ENCODE data around the gene SYNM. TPM values are rescaled to one million over a fixed set of nuclear protein-coding genes. Genes with fewer than 3 reads are reported as not detected.

SYNM gene
- total and polyA plus RNA-seq, 2 of the 8 experiments (the other 6 are each of a cell fraction or from before 2014, with no cell fraction given): 0.89 to 2.0 TPM

DNA sequence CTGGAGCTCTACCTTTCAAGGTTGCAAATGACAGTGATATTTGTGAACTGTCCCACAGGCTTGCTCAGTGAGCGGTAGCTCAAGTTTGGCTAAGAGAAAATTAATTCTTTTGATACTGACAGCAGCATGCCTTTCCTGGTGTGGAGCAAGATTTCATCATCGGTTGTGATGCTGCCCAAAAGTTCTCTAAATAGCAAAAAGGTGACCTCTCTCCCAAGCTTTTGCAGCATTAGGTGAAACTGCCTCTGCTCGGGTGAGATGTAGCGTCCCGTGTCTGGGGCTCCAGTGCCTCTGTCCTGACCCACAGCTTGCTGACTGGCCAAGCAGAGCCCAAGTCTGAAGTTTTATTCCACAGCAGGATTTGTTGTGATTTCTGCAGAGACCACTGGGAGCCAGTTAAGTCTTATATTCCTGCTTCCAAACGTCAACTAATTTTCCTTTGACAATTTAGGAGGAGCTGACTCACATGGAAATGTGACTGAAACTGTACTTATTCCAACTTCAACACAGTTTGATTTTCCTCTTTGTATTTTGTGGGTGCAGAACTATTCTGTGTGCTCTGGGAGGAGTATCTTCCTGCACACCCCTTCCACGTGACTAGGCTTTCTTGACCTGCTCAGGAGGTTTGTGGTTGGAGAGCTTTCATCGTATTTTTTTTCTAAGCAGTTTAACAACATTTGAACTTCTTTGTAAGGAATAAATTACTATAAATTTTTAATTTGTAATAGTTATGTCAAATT, 5.9 kb downstream of the SYNM start:
- H3K23me2 ChIP-seq (ENCODE audit: low read depth, low read length): peaks cover 4% of the 10 kb centered on the region; the same call in 1 of the 2 replicates
- H3K4me1 ChIP-seq (replicated peaks in 1 of 4; ENCODE audit: control insufficient read depth in 3 of 4, insufficient read depth in 4 of 4, low read length in 3 of 4): peaks cover 0 to 2% (median 0%) of the 10 kb centered on the region in 4 experiments; a peak in 1 of 7 replicates
- no peak overlapping the region for H2AFZ ChIP-seq (ENCODE audit: low read length)
- no peak overlapping the region for H4K91ac ChIP-seq (replicated peaks; ENCODE audit: insufficient read length, low read length)
- H3K4me3 ChIP-seq (ENCODE audit: extremely low read depth in 1 of 4, insufficient read depth in 2 of 4, low read depth in 3 of 4, low read length in 4 of 4): no peak overlapping the region
- H2BK20ac ChIP-seq (ENCODE audit: low read length): no peak overlapping the region
- no peak overlapping the region for H4K5ac ChIP-seq (ENCODE audit: insufficient read length, low read depth, low read length)
- H3K14ac ChIP-seq (ENCODE audit: insufficient read length): no peak overlapping the region
- no peak overlapping the region for H2BK12ac ChIP-seq (ENCODE audit: low read depth, low read length)
- peaks cover 15 to 20% (median 19%) of the 10 kb centered on the region in 4 experiments for H3K27me3 ChIP-seq (replicated peaks in 1 of 4; ENCODE audit: control insufficient read depth in 3 of 4, extremely low read depth in 1 of 4, insufficient read depth in 3 of 4, low read length in 3 of 4)
- H4K8ac ChIP-seq (ENCODE audit: extremely low read depth, insufficient read depth, low read length): no peak overlapping the region; the same call in 1 of the 2 replicates
- H2BK5ac ChIP-seq (ENCODE audit: low read depth, low read length): no peak overlapping the region
- 90% methylated on average over 8 of the region's 8 CpGs; no CpG with 5 or more reads in 1 of the 2 experiments for WGBS, 2 experiments (ENCODE audit: extremely low coverage in 1 of 2, insufficient coverage in 1 of 2, insufficient read length in 1 of 2, insufficient replicate concordance in 2 of 2, low coverage in 1 of 2, low lambda C conversion rate in 2 of 2, missing lambda C conversion rate in 1 of 2)
- H3K4ac ChIP-seq (replicated peaks; ENCODE audit: insufficient read length, low read depth, low read length): no peak overlapping the region
- no peak overlapping the region for H3K4me2 ChIP-seq (ENCODE audit: insufficient read depth in 1 of 2, low read depth in 2 of 2, low read length in 2 of 2)
- no peak overlapping the region for H2BK15ac ChIP-seq (ENCODE audit: low read length)
- H3K23ac ChIP-seq (ENCODE audit: insufficient read length): no peak overlapping the region
- H3K18ac ChIP-seq (ENCODE audit: extremely low read depth, low read length): no peak overlapping the region
- POLR2A ChIA-PET (ENCODE audit: partially characterized antibody): no interaction called here
- no peaks in the 10 kb centered on the region for H3K79me2 ChIP-seq (ENCODE audit: control insufficient read depth in 1 of 2, insufficient read depth in 2 of 2, low read length in 2 of 2)
- H3K56ac ChIP-seq (replicated peaks; ENCODE audit: insufficient read length, low read depth, low read length): no peak overlapping the region
- peaks cover 0 to 8% of the 10 kb centered on the region in 2 experiments for H4K20me1 ChIP-seq (replicated peaks in 1 of 2; ENCODE audit: control insufficient read depth in 1 of 2, insufficient read depth in 2 of 2, low read length in 2 of 2)
- no peak overlapping the region for H3K27ac ChIP-seq (ENCODE audit: low read depth, low read length)
- no peaks in the 10 kb centered on the region for H3K9me3 ChIP-seq (ENCODE audit: insufficient read depth in 2 of 2, low read depth in 1 of 2, low read length in 1 of 2)
- DNase-seq (ENCODE audit: low read depth in 1 of 2, low spot score in 2 of 2) (no peak), FAIRE-seq (no peak)
- H3K9ac ChIP-seq (replicated peaks in 1 of 4; ENCODE audit: extremely low read depth in 1 of 4, low read depth in 3 of 4, low read length in 3 of 4): no peak overlapping the region
- H2BK120ac ChIP-seq (replicated peaks; ENCODE audit: low read depth, low read length): no peak overlapping the region
- CTCF ChIA-PET (ENCODE audit: partially characterized antibody): interaction anchor here (0.7 to 2.9 kb wide), 12 partner anchors 8 to 103 kb away, joined by 3 to 19 read pairs (median 3); no protein-coding TSS in a partner anchor
- no peaks in the 10 kb centered on the region for H3K36me3 ChIP-seq (ENCODE audit: control insufficient read depth in 2 of 4, insufficient read depth in 4 of 4, low read length in 3 of 4)
- H3K79me1 ChIP-seq (ENCODE audit: low read depth, low read length): no peaks in the 10 kb centered on the region
- H2AK5ac ChIP-seq (ENCODE audit: low read depth, low read length): no peak overlapping the region
- TF ChIP-seq RBBP5 (IDR thresholded peaks at IDR 0.05; ENCODE audit: borderline replicate concordance, low read depth, low read length): no peak
- TF ChIP-seq, protein P1, sequence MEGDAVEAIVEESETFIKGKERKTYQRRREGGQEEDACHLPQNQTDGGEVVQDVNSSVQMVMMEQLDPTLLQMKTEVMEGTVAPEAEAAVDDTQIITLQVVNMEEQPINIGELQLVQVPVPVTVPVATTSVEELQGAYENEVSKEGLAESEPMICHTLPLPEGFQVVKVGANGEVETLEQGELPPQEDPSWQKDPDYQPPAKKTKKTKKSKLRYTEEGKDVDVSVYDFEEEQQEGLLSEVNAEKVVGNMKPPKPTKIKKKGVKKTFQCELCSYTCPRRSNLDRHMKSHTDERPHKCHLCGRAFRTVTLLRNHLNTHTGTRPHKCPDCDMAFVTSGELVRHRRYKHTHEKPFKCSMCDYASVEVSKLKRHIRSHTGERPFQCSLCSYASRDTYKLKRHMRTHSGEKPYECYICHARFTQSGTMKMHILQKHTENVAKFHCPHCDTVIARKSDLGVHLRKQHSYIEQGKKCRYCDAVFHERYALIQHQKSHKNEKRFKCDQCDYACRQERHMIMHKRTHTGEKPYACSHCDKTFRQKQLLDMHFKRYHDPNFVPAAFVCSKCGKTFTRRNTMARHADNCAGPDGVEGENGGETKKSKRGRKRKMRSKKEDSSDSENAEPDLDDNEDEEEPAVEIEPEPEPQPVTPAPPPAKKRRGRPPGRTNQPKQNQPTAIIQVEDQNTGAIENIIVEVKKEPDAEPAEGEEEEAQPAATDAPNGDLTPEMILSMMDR (IDR thresholded peaks at IDR 0.05; ENCODE audit: control extremely low read depth in 1 of 3, insufficient read depth in 1 of 3, low read depth in 1 of 3, low read length in 3 of 3): no peak
- TF ChIP-seq CEBPB (IDR thresholded peaks at IDR 0.05; ENCODE audit: low read depth, low read length): no peak
- no peak for TF ChIP-seq CBX8 (IDR thresholded peaks at IDR 0.05; ENCODE audit: borderline replicate concordance, low read depth, low read length)
- no peak for TF ChIP-seq SP1 (IDR thresholded peaks at IDR 0.05; ENCODE audit: low read depth, low read length)
- no peak for TF ChIP-seq TBP (IDR thresholded peaks at IDR 0.05; ENCODE audit: low read depth, low read length)
- no peak for TF ChIP-seq TAF1 (IDR thresholded peaks at IDR 0.05; ENCODE audit: low read depth, low read length)
- TF ChIP-seq RNF2 (IDR thresholded peaks at IDR 0.05; ENCODE audit: borderline replicate concordance, low read depth, low read length, missing control alignments, poor library complexity, severe bottlenecking): no peak
- TF ChIP-seq, protein P2, sequence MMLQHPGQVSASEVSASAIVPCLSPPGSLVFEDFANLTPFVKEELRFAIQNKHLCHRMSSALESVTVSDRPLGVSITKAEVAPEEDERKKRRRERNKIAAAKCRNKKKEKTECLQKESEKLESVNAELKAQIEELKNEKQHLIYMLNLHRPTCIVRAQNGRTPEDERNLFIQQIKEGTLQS (IDR thresholded peaks at IDR 0.05; ENCODE audit: insufficient read depth, low read depth, low read length): no peak
